Endothelial cell of umbilical vein (primary cell): ENCODE measurements around the gene SLC15A2. TPM values are rescaled to one million over a fixed set of nuclear protein-coding genes. Genes with fewer than 3 reads are reported as not detected.

Source experiments
- BruUV-seq: library from RNA; stranded (reverse); fragments of 400-500 nt; replicated peaks from 2 replicates; lab custom pipeline; 2021; lab: Mats Ljungman, UMichigan
- CTCF ChIA-PET: fragments of 300-600, 350-600 bp; sonication (Branson Sonifier 250); formaldehyde crosslinking; loops from one replicate; lab custom pipeline; 2021; ENCODE audit warnings: antibody characterized with exemption, inconsistent platforms; lab: Charles Lee
- POLR2A ChIA-PET: fragments of 300-600, 350-600 bp; sonication (Branson Sonifier 250); formaldehyde crosslinking; loops from one replicate; lab custom pipeline; 2021; ENCODE audit warnings: antibody characterized with exemption, inconsistent platforms; lab: Charles Lee
- DNase-seq: peaks from one replicate; pipeline ENCODE4 v3.0.0-alpha.2; 2011; ENCODE audit warnings: low read depth, low spot score
- FAIRE-seq: peaks from 2 replicates; lab custom pipeline; 2011; peaks lifted over from hg19 to GRCh38; lab: Jason Lieb, UNC
- H2AFZ ChIP-seq: 2 replicates; pipeline ENCODE4 v1.6.0; 2012; ENCODE audit warnings: low read depth, low read length, control low read depth, inconsistent platforms
- H3K27ac ChIP-seq: 2 replicates; pipeline ENCODE4 v1.5.1; 2011; ENCODE audit warnings: low read depth, mild to moderate bottlenecking, control low read depth, low read length, moderate library complexity; ENCODE audit not compliant: insufficient read depth
- H3K27me3 ChIP-seq, 2 experiments: 2 replicates each; pipeline versions ENCODE4 v1.6.0 to v1.6.1; 2011; ENCODE audit warnings: low read length in 2 of 2, mixed read lengths in 1 of 2; ENCODE audit not compliant: control insufficient read depth in 2 of 2, insufficient read depth in 2 of 2
- H3K36me3 ChIP-seq, 2 experiments: 2 replicates in 1 of 2; 3 replicates in 1 of 2; pipeline ENCODE4 v1.5.1; 2011; ENCODE audit warnings: low read length in 2 of 2, mild to moderate bottlenecking in 1 of 2, moderate library complexity in 1 of 2; ENCODE audit not compliant: control insufficient read depth in 2 of 2, insufficient read depth in 2 of 2; ENCODE audit errors: extremely low read depth in 1 of 2
- H3K4me1 ChIP-seq: 3 replicates; pipeline ENCODE4 v1.5.1; 2011; ENCODE audit warnings: mild to moderate bottlenecking, low read length; ENCODE audit not compliant: control insufficient read depth, insufficient read depth; ENCODE audit errors: extremely low read depth
- H3K4me2 ChIP-seq: 2 replicates; pipeline ENCODE4 v1.6.1; 2011; ENCODE audit warnings: low read length, control low read depth, mixed read lengths; ENCODE audit not compliant: insufficient read depth
- H3K4me3 ChIP-seq, 3 experiments: fragments of 200-600 bp in 1 of 3; sonication (generic), shearing (Covaris generic) in 1 of 3; replicated peaks in 1 of 3; 2 replicates each; pipeline ENCODE4 v1.5.1; 2011 to 2016; ENCODE audit warnings: control low read depth in 3 of 3, low read length in 3 of 3, mild to moderate bottlenecking in 2 of 3, inconsistent platforms in 1 of 3, low read depth in 1 of 3, moderate library complexity in 1 of 3; ENCODE audit not compliant: insufficient read depth in 1 of 3
- H3K79me2 ChIP-seq: 2 replicates; pipeline ENCODE4 v1.6.0; 2012; ENCODE audit warnings: low read length, inconsistent platforms; ENCODE audit not compliant: control insufficient read depth, insufficient read depth
- H3K9ac ChIP-seq: replicated peaks from 2 replicates; pipeline ENCODE3; 2011; ENCODE audit warnings: low read length, control low read depth; ENCODE audit not compliant: insufficient read depth; ENCODE audit errors: extremely low read depth
- H3K9me1 ChIP-seq: replicated peaks from 3 replicates; pipeline ENCODE4 v1.6.0; 2011; ENCODE audit warnings: mild to moderate bottlenecking, low read length; ENCODE audit not compliant: control insufficient read depth, insufficient read depth; ENCODE audit errors: extremely low read depth
- H3K9me3 ChIP-seq: replicated peaks from 2 replicates; pipeline ENCODE4 v1.5.1; 2012; ENCODE audit warnings: low read length, inconsistent platforms; ENCODE audit not compliant: control insufficient read depth, insufficient read depth
- H4K20me1 ChIP-seq: replicated peaks from 2 replicates; pipeline ENCODE3; 2011; ENCODE audit warnings: mild to moderate bottlenecking, low read length; ENCODE audit not compliant: control insufficient read depth, insufficient read depth; ENCODE audit errors: extremely low read depth
- CTCF ChIP-seq, 2 donors: IDR thresholded peaks; 1 replicate in 1 of 2; 2 replicates in 1 of 2; pipeline ENCODE4 v1.5.1; 2011; ENCODE audit warnings: low read length in 2 of 2, mild to moderate bottlenecking in 2 of 2, moderate library complexity in 2 of 2, control low read depth in 1 of 2, inconsistent platforms in 1 of 2, low read depth in 1 of 2; ENCODE audit not compliant: insufficient read depth in 1 of 2; ENCODE audit errors: extremely low read depth in 1 of 2
- EZH2 ChIP-seq: IDR thresholded peaks from 2 replicates; pipeline ENCODE4 v1.6.1; 2012; ENCODE audit warnings: borderline replicate concordance, low read depth, mild to moderate bottlenecking, moderate library complexity, low read length, inconsistent platforms; ENCODE audit not compliant: severe bottlenecking
- FOS ChIP-seq: IDR thresholded peaks from 2 replicates; pipeline ENCODE4 v1.6.1; 2011; ENCODE audit warnings: mild to moderate bottlenecking, low read length, moderate library complexity, borderline replicate concordance; ENCODE audit not compliant: insufficient read depth
- GATA2 ChIP-seq: IDR thresholded peaks from 2 replicates; pipeline ENCODE4 v1.7.0; 2011; ENCODE audit warnings: low read depth, mild to moderate bottlenecking, moderate library complexity, mixed read lengths, low read length; ENCODE audit not compliant: insufficient read length, insufficient read depth
- JUN ChIP-seq: IDR thresholded peaks from 2 replicates; pipeline ENCODE4 v1.6.1; 2011; ENCODE audit warnings: borderline replicate concordance, low read depth; ENCODE audit not compliant: insufficient read length, insufficient read depth
- MAX ChIP-seq: IDR thresholded peaks from 2 replicates; pipeline ENCODE4 v1.6.1; 2011; ENCODE audit not compliant: insufficient read depth, insufficient read length
- MYC ChIP-seq: IDR thresholded peaks from one replicate; pipeline ENCODE4 v1.6.1; 2011; ENCODE audit warnings: mild to moderate bottlenecking, low read depth, low read length
- POLR2A ChIP-seq: IDR thresholded peaks from 2 replicates; pipeline ENCODE4 v1.6.1; 2012; ENCODE audit warnings: low read depth, mild to moderate bottlenecking, control low read depth, low read length
- dilution Hi-C: fragments of 300-500 bp; cut with MboI; formaldehyde crosslinking; loops from one replicate; pipeline ENCODE4 v1.15.0; 2019; ENCODE audit warnings: low sequenced_read_pairs; ENCODE audit not compliant: extremely low pct_ligation_motif_present
- intact Hi-C: fragments of 100-400 bp; cut with micrococcal nuclease; formaldehyde crosslinking; loops from one replicate; pipeline ENCODE4 v1.10.0; 2022
- polyA plus RNA-seq, 4 experiments: library from polyadenylated mRNA; depleted of rRNA in 3 of 4; stranded (reverse) in 3 of 4; unstranded in 1 of 4; fragments of >200 nt; gene quantifications; 2 replicates each; pipeline versions ENCODE4 v1.2.1 to v1.2.3, GENCODE V29; 2011 to 2012; ENCODE audit warnings: missing spikeins in 1 of 4
- total RNA-seq: library from RNA; stranded (reverse); gene quantifications from 2 replicates; pipeline ENCODE4 v1.2.3, GENCODE V29; 2021

Gene SLC15A2
- total and polyA plus RNA-seq, 2 donors (not counting 3 experiments of a cell fraction or from before 2014, with no cell fraction given) = 0.11 to 0.39 TPM

DNA sequence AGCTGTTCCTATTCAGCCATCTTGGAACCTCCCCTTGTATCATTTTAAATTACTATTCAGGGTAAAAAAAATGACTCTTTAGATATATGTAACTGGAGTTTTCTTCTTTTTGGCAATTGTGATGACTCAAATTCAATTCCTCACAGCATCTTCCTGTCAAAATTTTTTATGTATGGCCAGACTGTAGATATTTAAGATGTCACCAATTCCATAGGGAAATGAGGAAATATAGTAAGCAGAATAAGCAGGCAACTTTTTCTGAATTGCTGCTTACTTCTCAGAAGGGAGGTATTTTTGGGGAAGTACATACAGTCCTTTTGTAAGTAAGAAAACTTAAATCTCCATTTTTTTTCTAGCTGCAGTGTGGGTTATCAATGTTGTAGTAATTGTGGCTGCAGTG, 30.4 kb upstream of the SLC15A2 start:
- TF ChIP-seq FOS (no peak), MAX (no peak), CTCF (IDR thresholded peaks at IDR 0.05; ENCODE audit: extremely low read depth in 1 of 2, insufficient read depth in 1 of 2, low read depth in 1 of 2, low read length in 2 of 2) (no peak), JUN (no peak), GATA2 (no peak), EZH2 (no peak), MYC (no peak), POLR2A (no peak)
- BruUV-seq = no TSS peak
- Histone ChIP-seq H3K79me2 (no peaks in the 10 kb centered on the region), H4K20me1 (no peaks in the 10 kb centered on the region), H3K4me1 (no peaks in the 10 kb centered on the region), H3K4me3 (no peak overlapping the region), H3K9ac (no peak overlapping the region), H3K4me2 (no peak overlapping the region), H3K27ac (no peak overlapping the region), H3K36me3 (no peaks in the 10 kb centered on the region), H3K9me1 (no peaks in the 10 kb centered on the region), H3K9me3 (no peaks in the 10 kb centered on the region), H3K27me3 (no peaks in the 10 kb centered on the region), H2AFZ (no peak overlapping the region)
- FAIRE-seq (no peak), DNase-seq (no peak)
- intact Hi-C loops = no loop called here
- ChIA-PET CTCF (no interaction called here), POLR2A (no interaction called here)
- dilution Hi-C loops = no loop called here
